DOHH2 (cell line): ENCODE results near the gene EFCAB13.

Source experiments
- H3F3A ChIP-seq: fragments of 200-600 bp; sonication (generic), shearing (Covaris generic); 2 replicates; pipeline ENCODE4 v1.6.0; 2016; ENCODE audit warnings: antibody characterized with exemption, mild to moderate bottlenecking; ENCODE audit not compliant: control insufficient read depth, insufficient read depth
- H3K27ac ChIP-seq: fragments of 200-600 bp; sonication (generic); 2 replicates; pipeline ENCODE4 v1.5.1; 2014; ENCODE audit warnings: low read depth, mild to moderate bottlenecking, low read length, moderate library complexity
- H3K27me3 ChIP-seq: fragments of 200-600 bp; sonication (generic); 2 replicates; pipeline ENCODE4 v1.6.1; 2014; ENCODE audit warnings: mild to moderate bottlenecking, low read length, mixed read lengths; ENCODE audit not compliant: control insufficient read depth
- H3K36me3 ChIP-seq: fragments of 200-600 bp; sonication (generic); 2 replicates; pipeline ENCODE4 v1.6.1; 2014; ENCODE audit warnings: mild to moderate bottlenecking, low read length, moderate library complexity, mixed read lengths; ENCODE audit not compliant: control insufficient read depth
- H3K4me1 ChIP-seq: fragments of 200-600 bp; sonication (generic); 2 replicates; pipeline ENCODE4 v1.6.1; 2014; ENCODE audit warnings: mild to moderate bottlenecking, low read length, mixed read lengths; ENCODE audit not compliant: control insufficient read depth
- H3K4me2 ChIP-seq: fragments of 200-600 bp; sonication (generic); 2 replicates; pipeline ENCODE4 v1.6.0; 2014; ENCODE audit warnings: mild to moderate bottlenecking, low read length, moderate library complexity
- H3K4me3 ChIP-seq: fragments of 200-600 bp; sonication (generic); 2 replicates; pipeline ENCODE4 v1.5.1; 2014; ENCODE audit warnings: mild to moderate bottlenecking, low read length, mixed read lengths
- H3K79me2 ChIP-seq: fragments of 200-600 bp; sonication (generic); 2 replicates; pipeline ENCODE4 v1.6.1; 2014; ENCODE audit warnings: mild to moderate bottlenecking, low read length, mixed read lengths; ENCODE audit not compliant: control insufficient read depth
- H3K9me2 ChIP-seq: fragments of 200-600 bp; sonication (generic); replicated peaks from 2 replicates; pipeline ENCODE4 v1.6.1; 2014; ENCODE audit warnings: mild to moderate bottlenecking, low read length, mixed read lengths; ENCODE audit not compliant: control insufficient read depth
- H3K9me3 ChIP-seq: fragments of 200-600 bp; sonication (generic); 2 replicates; pipeline ENCODE4 v1.6.1; 2014; ENCODE audit warnings: antibody characterized with exemption, low read length, mixed read lengths; ENCODE audit not compliant: control insufficient read depth, insufficient read depth
- H4K20me1 ChIP-seq: fragments of 200-600 bp; sonication (generic); 2 replicates; pipeline ENCODE4 v1.6.0; 2014; ENCODE audit warnings: low read depth, mild to moderate bottlenecking, antibody characterized with exemption, low read length, moderate library complexity; ENCODE audit not compliant: control insufficient read depth, insufficient read depth
- CTCF ChIP-seq: fragments of 200-600 bp; sonication (generic); IDR thresholded peaks from one replicate; pipeline ENCODE4 v1.5.1; 2014; ENCODE audit warnings: antibody characterized with exemption, mild to moderate bottlenecking, low read depth, low read length; ENCODE audit not compliant: poor library complexity, severe bottlenecking
- EZH2phosphoT487 ChIP-seq: fragments of 200-600 bp; sonication (generic); IDR thresholded peaks from 2 replicates; pipeline ENCODE4 v1.6.1; 2017; ENCODE audit warnings: borderline replicate concordance, mild to moderate bottlenecking, antibody characterized with exemption, low read length, moderate library complexity, mixed read lengths

The EFCAB13 gene

GRCh38 chr17:47301831-47302230, 21.9 kb upstream of the EFCAB13 start:
- no peaks in the 10 kb centered on the region for H3K9me3 ChIP-seq
- no peaks in the 10 kb centered on the region for H4K20me1 ChIP-seq
- H3K27me3 ChIP-seq, result no peaks in the 10 kb centered on the region; the same call in 1 of the 2 replicates
- TF ChIP-seq EZH2phosphoT487 (no peak), CTCF (no peak)
- H3K9me2 ChIP-seq, result no peaks in the 10 kb centered on the region
- H3F3A ChIP-seq, result no peaks in the 10 kb centered on the region
- no peaks in the 10 kb centered on the region for H3K4me1 ChIP-seq
- no peak overlapping the region for H3K4me3 ChIP-seq
- no peaks in the 10 kb centered on the region for H3K36me3 ChIP-seq
- no peak overlapping the region for H3K27ac ChIP-seq
- no peak overlapping the region for H3K4me2 ChIP-seq
- H3K79me2 ChIP-seq, result no peaks in the 10 kb centered on the region

GRCh38 chr17:47304186-47304585, 19.6 kb upstream of the EFCAB13 start:
- H3K4me1 ChIP-seq, result no peaks in the 10 kb centered on the region
- H3K27ac ChIP-seq, result no peak overlapping the region
- no peaks in the 10 kb centered on the region for H4K20me1 ChIP-seq
- no peaks in the 10 kb centered on the region for H3K79me2 ChIP-seq
- H3K4me2 ChIP-seq, result no peak overlapping the region
- TF ChIP-seq EZH2phosphoT487, result no peak
- TF ChIP-seq CTCF, result no peak
- H3F3A ChIP-seq, result no peaks in the 10 kb centered on the region
- no peaks in the 10 kb centered on the region for H3K9me2 ChIP-seq
- no peaks in the 10 kb centered on the region; the same call in 1 of the 2 replicates for H3K27me3 ChIP-seq
- H3K9me3 ChIP-seq, result no peaks in the 10 kb centered on the region
- H3K36me3 ChIP-seq, result no peaks in the 10 kb centered on the region
- no peak overlapping the region for H3K4me3 ChIP-seq

GRCh38 chr17:47305302-47305923, 18.3 kb upstream of the EFCAB13 start:
- TF ChIP-seq CTCF (no peak), EZH2phosphoT487 (no peak)
- Histone ChIP-seq H3K9me3 (no peaks in the 10 kb centered on the region), H3K4me3 (no peak overlapping the region), H3K27me3 (no peaks in the 10 kb centered on the region; the same call in 1 of the 2 replicates), H3K27ac (no peak overlapping the region), H3F3A (no peaks in the 10 kb centered on the region), H4K20me1 (no peaks in the 10 kb centered on the region), H3K4me1 (no peaks in the 10 kb centered on the region), H3K4me2 (no peak overlapping the region), H3K79me2 (no peaks in the 10 kb centered on the region), H3K9me2 (no peaks in the 10 kb centered on the region), H3K36me3 (no peaks in the 10 kb centered on the region)
